Keratinocyte (primary cell): Measurements from ENCODE around the gene LPAR6. TPM values are rescaled to one million over a fixed set of nuclear protein-coding genes. Genes with fewer than 3 reads are reported as not detected.

ENCODE experiments used
- DNase-seq: peaks from one replicate; pipeline ENCODE4 v3.0.0-alpha.2; 2011; ENCODE audit warnings: low read depth, missing footprints, low spot score
- FAIRE-seq: peaks from 2 replicates; lab custom pipeline; 2011; peaks lifted over from hg19 to GRCh38; lab: Jason Lieb, UNC
- H2AFZ ChIP-seq: 2 replicates; pipeline ENCODE4 v1.6.0; 2012; ENCODE audit warnings: low read length, control low read depth, inconsistent platforms; ENCODE audit not compliant: control insufficient read depth
- H3K27ac ChIP-seq: 2 replicates; pipeline ENCODE4 v1.5.1; 2011; ENCODE audit warnings: low read length; ENCODE audit not compliant: control insufficient read depth, insufficient read depth
- H3K27me3 ChIP-seq: 3 replicates; pipeline ENCODE4 v1.6.0; 2011; ENCODE audit warnings: low read length; ENCODE audit not compliant: control insufficient read depth, insufficient read depth; ENCODE audit errors: extremely low read depth
- H3K36me3 ChIP-seq, 2 experiments: 2 replicates in 1 of 2; 3 replicates in 1 of 2; pipeline ENCODE4 v1.5.1; 2011; ENCODE audit warnings: low read length in 2 of 2, mild to moderate bottlenecking in 1 of 2; ENCODE audit not compliant: control insufficient read depth in 2 of 2, insufficient read depth in 2 of 2; ENCODE audit errors: extremely low read depth in 1 of 2
- H3K4me1 ChIP-seq: 3 replicates; pipeline ENCODE4 v1.5.1; 2011; ENCODE audit warnings: low read length; ENCODE audit not compliant: control insufficient read depth, insufficient read depth; ENCODE audit errors: extremely low read depth
- H3K4me2 ChIP-seq: 3 replicates; pipeline ENCODE4 v1.6.0; 2011; ENCODE audit warnings: low read depth, low read length; ENCODE audit not compliant: control insufficient read depth, insufficient read depth; ENCODE audit errors: extremely low read depth
- H3K4me3 ChIP-seq, 3 experiments: fragments of 200-600 bp in 1 of 3; sonication (generic) in 1 of 3; 2 replicates in 2 of 3; 3 replicates in 1 of 3; pipeline ENCODE4 v1.5.1; 2011 to 2016; ENCODE audit warnings: low read length in 3 of 3, mild to moderate bottlenecking in 3 of 3, control low read depth in 2 of 3, inconsistent platforms in 1 of 3, low read depth in 1 of 3, mixed read lengths in 1 of 3, mixed run types in 1 of 3, moderate library complexity in 1 of 3; ENCODE audit not compliant: control insufficient read depth in 2 of 3, insufficient read depth in 2 of 3; ENCODE audit errors: extremely low read depth in 1 of 3
- H3K79me2 ChIP-seq: 2 replicates; pipeline ENCODE4 v1.6.0; 2012; ENCODE audit warnings: low read length; ENCODE audit not compliant: control insufficient read depth, insufficient read depth
- H3K9ac ChIP-seq: 3 replicates; pipeline ENCODE4 v1.6.0; 2011; ENCODE audit warnings: low read length; ENCODE audit not compliant: control insufficient read depth, insufficient read depth; ENCODE audit errors: extremely low read depth
- H3K9me1 ChIP-seq: 3 replicates; pipeline ENCODE4 v1.6.0; 2011; ENCODE audit warnings: low read length; ENCODE audit not compliant: control insufficient read depth, insufficient read depth; ENCODE audit errors: extremely low read depth
- H3K9me3 ChIP-seq: 2 replicates; pipeline ENCODE4 v1.5.1; 2012; ENCODE audit warnings: low read depth, low read length; ENCODE audit not compliant: control insufficient read depth
- H4K20me1 ChIP-seq: 3 replicates; pipeline ENCODE4 v1.6.0; 2011; ENCODE audit warnings: low read length; ENCODE audit not compliant: control insufficient read depth, insufficient read depth; ENCODE audit errors: extremely low read depth
- EZH2 ChIP-seq: IDR thresholded peaks from one replicate; pipeline ENCODE4 v1.6.1; 2012; ENCODE audit warnings: inconsistent platforms, mild to moderate bottlenecking, low read length, moderate library complexity
- dilution Hi-C: fragments of 300-500 bp; cut with MboI; formaldehyde crosslinking; loops from one replicate; pipeline ENCODE4 v1.7.0; 2020; ENCODE audit warnings: low sequenced_read_pairs; ENCODE audit not compliant: extremely low pct_ligation_motif_present
- polyA plus RNA-seq, 5 experiments: library from polyadenylated mRNA; depleted of rRNA in 3 of 5; stranded (reverse) in 3 of 5; stranded (forward) in 1 of 5; unstranded in 1 of 5; fragments of >200 nt; gene quantifications; 1 replicate in 1 of 5; 2 replicates in 3 of 5; 3 replicates in 1 of 5; pipeline versions ENCODE4 v1.2.1 to v1.2.3, GENCODE V29; 2011 to 2012; ENCODE audit warnings: missing spikeins in 2 of 5, low read depth in 1 of 5, low replicate concordance in 1 of 5
- TF ChIP-seq, protein P1 (sequence below), 3 experiments: IDR thresholded peaks in 1 of 3; conservative IDR thresholded peaks in 1 of 3; optimal IDR thresholded peaks in 1 of 3; 2 replicates in 2 of 3; 3 replicates in 1 of 3; pipeline versions ENCODE3 to v1.5.1; 2011; ENCODE audit warnings: low read length in 3 of 3, mild to moderate bottlenecking in 3 of 3, moderate library complexity in 2 of 3, control low read depth in 1 of 3, inconsistent platforms in 1 of 3; ENCODE audit not compliant: insufficient read depth in 2 of 3; ENCODE audit errors: extremely low read depth in 1 of 3

LPAR6 gene
- polyA plus RNA-seq, 1 donor (not counting 4 experiments of a cell fraction or from before 2014, with no cell fraction given), result 20.0 TPM

GRCh38 chr13:48414501-48414900 lies 1.6 kb upstream of the LPAR6 start:
- no peak overlapping the region for H3K27ac ChIP-seq

GRCh38 chr13:48411841-48412531 lies 927 bp downstream of the LPAR6 start:
- Histone ChIP-seq H2AFZ (no peak overlapping the region), H3K9me1 (no peaks in the 10 kb centered on the region), H3K27ac (peak overlapping the region; percentile 80), H3K4me3 (peak overlapping the region; percentile 56 to 84 (median 76)), H3K4me1 (peaks cover 6% of the 10 kb centered on the region), H3K9ac (peak overlapping the region; percentile 78), H3K79me2 (peaks cover 33% of the 10 kb centered on the region), H4K20me1 (no peaks in the 10 kb centered on the region), H3K27me3 (no peaks in the 10 kb centered on the region), H3K4me2 (peak overlapping the region; percentile 89), H3K9me3 (no peaks in the 10 kb centered on the region), H3K36me3 (no peaks in the 10 kb centered on the region)
- dilution Hi-C loops, result no loop called here
- DNase-seq, result no peak
- TF ChIP-seq EZH2, result no peak
- TF ChIP-seq, protein P1, sequence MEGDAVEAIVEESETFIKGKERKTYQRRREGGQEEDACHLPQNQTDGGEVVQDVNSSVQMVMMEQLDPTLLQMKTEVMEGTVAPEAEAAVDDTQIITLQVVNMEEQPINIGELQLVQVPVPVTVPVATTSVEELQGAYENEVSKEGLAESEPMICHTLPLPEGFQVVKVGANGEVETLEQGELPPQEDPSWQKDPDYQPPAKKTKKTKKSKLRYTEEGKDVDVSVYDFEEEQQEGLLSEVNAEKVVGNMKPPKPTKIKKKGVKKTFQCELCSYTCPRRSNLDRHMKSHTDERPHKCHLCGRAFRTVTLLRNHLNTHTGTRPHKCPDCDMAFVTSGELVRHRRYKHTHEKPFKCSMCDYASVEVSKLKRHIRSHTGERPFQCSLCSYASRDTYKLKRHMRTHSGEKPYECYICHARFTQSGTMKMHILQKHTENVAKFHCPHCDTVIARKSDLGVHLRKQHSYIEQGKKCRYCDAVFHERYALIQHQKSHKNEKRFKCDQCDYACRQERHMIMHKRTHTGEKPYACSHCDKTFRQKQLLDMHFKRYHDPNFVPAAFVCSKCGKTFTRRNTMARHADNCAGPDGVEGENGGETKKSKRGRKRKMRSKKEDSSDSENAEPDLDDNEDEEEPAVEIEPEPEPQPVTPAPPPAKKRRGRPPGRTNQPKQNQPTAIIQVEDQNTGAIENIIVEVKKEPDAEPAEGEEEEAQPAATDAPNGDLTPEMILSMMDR (optimal IDR thresholded peaks at IDR 0.05 in 1 of 3, IDR thresholded peaks at IDR 0.05 in 1 of 3, conservative IDR thresholded peaks at IDR 0.05 in 1 of 3; ENCODE audit: extremely low read depth in 1 of 3, insufficient read depth in 2 of 3, low read length in 3 of 3), result no peak
- peak; percentile 78 for FAIRE-seq

More at GRCh38 chr13:48414501-48414900, 1.6 kb upstream of the LPAR6 start:
- Histone ChIP-seq H4K20me1 (no peaks in the 10 kb centered on the region), H3K4me2 (peak overlapping the region; percentile 54), H3K27me3 (no peaks in the 10 kb centered on the region), H3K4me1 (peaks cover 4% of the 10 kb centered on the region), H2AFZ (no peak overlapping the region), H3K4me3 (no peak overlapping the region), H3K9ac (no peak overlapping the region), H3K9me3 (no peaks in the 10 kb centered on the region), H3K36me3 (no peaks in the 10 kb centered on the region), H3K9me1 (no peaks in the 10 kb centered on the region), H3K79me2 (peaks cover 30% of the 10 kb centered on the region)
- FAIRE-seq (no peak), DNase-seq (no peak)
- dilution Hi-C loops, result no loop called here
- TF ChIP-seq, protein P1 (optimal IDR thresholded peaks at IDR 0.05 in 1 of 3, IDR thresholded peaks at IDR 0.05 in 1 of 3, conservative IDR thresholded peaks at IDR 0.05 in 1 of 3; ENCODE audit: extremely low read depth in 1 of 3, insufficient read depth in 2 of 3, low read length in 3 of 3), result no peak
- TF ChIP-seq EZH2, result no peak
